OCI-LY1 (cell line): ENCODE measurements around the gene NFE2L1.

Source experiments
- CTCF ChIP-seq: fragments of 200-600 bp; sonication (generic), shearing (Covaris generic); IDR thresholded peaks from 2 replicates; pipeline ENCODE4 v1.5.1; 2017; ENCODE audit warnings: mild to moderate bottlenecking, antibody characterized with exemption, low read length, moderate library complexity, mixed read lengths
- EZH2 ChIP-seq: fragments of 200-600 bp; sonication (generic), shearing (Covaris generic); IDR thresholded peaks from 2 replicates; pipeline ENCODE4 v1.8.0; 2017; ENCODE audit warnings: borderline replicate concordance, mixed run types, mild to moderate bottlenecking, antibody characterized with exemption, low read length, moderate library complexity, mixed read lengths

GRCh38 chr17:48022901-48023300 lies 25.3 kb upstream of the NFE2L1 start:
- TF ChIP-seq EZH2 (no peak), CTCF (no peak)
